Stimulated activated naive B cell treated with anti-CD40 and anti-IgM and Interleukin-4, amounts not matched to agents 10 μg/mL and 1 μg/mL and 100 μg/mL, for 72 hours (primary cell): ENCODE measurements around the gene PNMA8C.
"Not testable (repeated sequence)": the region's sequence is repeated elsewhere in the genome, so short reads cannot be mapped to it uniquely, and the experiment has no call there.

Source experiments
- ATAC-seq, 2 donors: fragments of 150-1000 bp; cut with Tn5 transposase; replicated peaks; 2 replicates each; pipeline ENCODE4 v1.10.0; 2021; ENCODE audit warnings: moderate library complexity in 1 of 2
- DNase-seq: peaks from one replicate; pipeline ENCODE4 v3.0.0; 2021
- H3K27ac Mint-ChIP-seq: one replicate; pipeline ENCODE4 v1.8.0; 2022; ENCODE audit warnings: mild to moderate bottlenecking, mixed read lengths
- H3K27me3 Mint-ChIP-seq, 2 donors: one replicate each; pipeline ENCODE4 v1.8.0; 2022; ENCODE audit warnings: mixed read lengths in 2 of 2
- H3K36me3 Mint-ChIP-seq, 2 donors: one replicate each; pipeline ENCODE4 v1.8.0; 2022; ENCODE audit warnings: mixed read lengths in 2 of 2, mild to moderate bottlenecking in 1 of 2
- H3K4me1 Mint-ChIP-seq, 2 donors: one replicate each; pipeline ENCODE4 v1.8.0; 2022; ENCODE audit warnings: mixed read lengths in 2 of 2, mild to moderate bottlenecking in 1 of 2
- H3K4me3 Mint-ChIP-seq, 2 donors: one replicate each; pipeline ENCODE4 v1.8.0; 2022; ENCODE audit warnings: mild to moderate bottlenecking in 2 of 2, mixed read lengths in 2 of 2, moderate library complexity in 1 of 2
- H3K9me3 Mint-ChIP-seq, 2 donors: one replicate each; pipeline ENCODE4 v1.8.0; 2022; ENCODE audit warnings: mixed read lengths in 2 of 2, mild to moderate bottlenecking in 1 of 2

PNMA8C gene

GRCh38 chr19:46433470-46433869 is 4.7 kb upstream of the PNMA8C start:
- not testable (repeated sequence) for H3K4me3 Mint-ChIP-seq, H3K36me3 Mint-ChIP-seq, H3K9me3 Mint-ChIP-seq, H3K27ac Mint-ChIP-seq, H3K4me1 Mint-ChIP-seq, DNase-seq, ATAC-seq
- peaks cover 39 to 55% of the 10 kb centered on the region in 2 donors for H3K27me3 Mint-ChIP-seq

- Mint-ChIP-seq H3K27me3 (peaks cover 56 to 71% of the 10 kb centered on the region in 2 donors), H3K27ac (no peak overlapping the region), H3K36me3 (peaks cover 0 to 1% of the 10 kb centered on the region in 2 donors), H3K4me1 (peaks cover 14 to 15% of the 10 kb centered on the region in 2 donors), H3K4me3 (no peak overlapping the region), H3K9me3 (no peaks in the 10 kb centered on the region)
- DNase-seq (no peak), ATAC-seq (peak in 1 of 2 donors; percentile 21)
Measured at GRCh38 chr19:46431824-46432223, 3.1 kb upstream of the PNMA8C start.

GRCh38 chr19:46429999-46430398 is 1.3 kb upstream of the PNMA8C start:
- H3K9me3 Mint-ChIP-seq: no peaks in the 10 kb centered on the region
- H3K4me1 Mint-ChIP-seq: peaks cover 22 to 25% of the 10 kb centered on the region in 2 donors
- peaks cover 67 to 84% of the 10 kb centered on the region in 2 donors for H3K27me3 Mint-ChIP-seq
- H3K4me3 Mint-ChIP-seq: no peak overlapping the region
- peaks cover 0 to 2% of the 10 kb centered on the region in 2 donors for H3K36me3 Mint-ChIP-seq
- no peak overlapping the region for H3K27ac Mint-ChIP-seq
- ATAC-seq: no peak
- DNase-seq: no peak

- H3K4me1 Mint-ChIP-seq: peaks cover 22 to 25% of the 10 kb centered on the region in 2 donors
- DNase-seq (no peak), ATAC-seq (no peak)
- peak overlapping the region in 1 of 2 donors; percentile 84 for H3K4me3 Mint-ChIP-seq
- H3K9me3 Mint-ChIP-seq: no peaks in the 10 kb centered on the region
- H3K36me3 Mint-ChIP-seq: peaks cover 0 to 2% of the 10 kb centered on the region in 2 donors
- peaks cover 69 to 94% of the 10 kb centered on the region in 2 donors for H3K27me3 Mint-ChIP-seq
- no peak overlapping the region for H3K27ac Mint-ChIP-seq
Measured at GRCh38 chr19:46427518-46428045, 1.2 kb downstream of the PNMA8C start.

- DNase-seq: peak; percentile 43
- ATAC-seq: peak; percentile 73 to 75
- H3K27me3 Mint-ChIP-seq: peaks cover 70 to 90% of the 10 kb centered on the region in 2 donors
- H3K4me3 Mint-ChIP-seq: peak overlapping the region; percentile 84 to 85
- peak overlapping the region; percentile 84 for H3K27ac Mint-ChIP-seq
- H3K36me3 Mint-ChIP-seq: peaks cover 0 to 2% of the 10 kb centered on the region in 2 donors
- no peaks in the 10 kb centered on the region for H3K9me3 Mint-ChIP-seq
- H3K4me1 Mint-ChIP-seq: peaks cover 22 to 25% of the 10 kb centered on the region in 2 donors
Measured at GRCh38 chr19:46426506-46427162, 2.1 kb downstream of the PNMA8C start.

- DNase-seq (no peak), ATAC-seq (peak; percentile 36 to 41)
- Mint-ChIP-seq H3K4me1 (peaks cover 22 to 25% of the 10 kb centered on the region in 2 donors), H3K27me3 (peaks cover 64 to 85% of the 10 kb centered on the region in 2 donors), H3K9me3 (no peaks in the 10 kb centered on the region), H3K4me3 (peak overlapping the region; percentile 84 to 85), H3K36me3 (peaks cover 0 to 2% of the 10 kb centered on the region in 2 donors), H3K27ac (no peak overlapping the region)
Measured at GRCh38 chr19:46426035-46426505, 2.7 kb downstream of the PNMA8C start.

- DNase-seq (no peak), ATAC-seq (no peak)
- no peaks in the 10 kb centered on the region for H3K9me3 Mint-ChIP-seq
- peaks cover 14 to 15% of the 10 kb centered on the region in 2 donors for H3K4me1 Mint-ChIP-seq
- H3K27ac Mint-ChIP-seq: no peak overlapping the region
- no peak overlapping the region for H3K4me3 Mint-ChIP-seq
- peaks cover 0 to 2% of the 10 kb centered on the region in 2 donors for H3K36me3 Mint-ChIP-seq
- H3K27me3 Mint-ChIP-seq: peaks cover 51 to 83% of the 10 kb centered on the region in 2 donors
Measured at GRCh38 chr19:46423188-46423587, 5.5 kb downstream of the PNMA8C start.

DNA sequence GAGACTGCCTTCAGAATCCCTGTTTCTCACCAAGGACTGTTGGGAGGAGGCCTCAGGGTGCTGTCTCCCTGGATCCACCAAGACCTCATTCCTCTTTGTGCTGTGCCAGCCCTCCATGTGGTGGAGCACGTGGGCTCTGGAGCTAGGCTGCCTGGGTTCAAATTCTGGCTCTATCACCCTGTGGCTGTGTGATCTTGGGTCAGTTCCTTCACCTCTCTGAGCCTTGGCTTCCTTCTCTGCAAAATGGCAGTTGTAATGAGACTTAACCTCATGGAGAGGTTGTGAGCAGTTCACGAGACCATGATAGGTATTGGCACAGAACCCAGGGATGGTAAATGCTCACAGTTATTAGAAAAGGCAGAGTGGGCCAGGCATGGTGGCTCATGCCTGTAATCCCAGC is 6.4 kb downstream of the PNMA8C start:
- ATAC-seq (no peak), DNase-seq (no peak)
- Mint-ChIP-seq H3K27ac (no peak overlapping the region), H3K36me3 (peaks cover 0 to 2% of the 10 kb centered on the region in 2 donors), H3K4me3 (no peak overlapping the region), H3K27me3 (peaks cover 43 to 76% of the 10 kb centered on the region in 2 donors), H3K4me1 (peaks cover 11 to 14% of the 10 kb centered on the region in 2 donors), H3K9me3 (no peaks in the 10 kb centered on the region)

- DNase-seq (no peak), ATAC-seq (no peak)
- Mint-ChIP-seq H3K9me3 (no peaks in the 10 kb centered on the region), H3K4me3 (no peak overlapping the region), H3K4me1 (no peaks in the 10 kb centered on the region), H3K36me3 (no peaks in the 10 kb centered on the region), H3K27ac (no peak overlapping the region), H3K27me3 (peaks cover 43 to 76% of the 10 kb centered on the region in 2 donors)
Measured at GRCh38 chr19:46420056-46420455, 8.7 kb downstream of the PNMA8C start.

DNA sequence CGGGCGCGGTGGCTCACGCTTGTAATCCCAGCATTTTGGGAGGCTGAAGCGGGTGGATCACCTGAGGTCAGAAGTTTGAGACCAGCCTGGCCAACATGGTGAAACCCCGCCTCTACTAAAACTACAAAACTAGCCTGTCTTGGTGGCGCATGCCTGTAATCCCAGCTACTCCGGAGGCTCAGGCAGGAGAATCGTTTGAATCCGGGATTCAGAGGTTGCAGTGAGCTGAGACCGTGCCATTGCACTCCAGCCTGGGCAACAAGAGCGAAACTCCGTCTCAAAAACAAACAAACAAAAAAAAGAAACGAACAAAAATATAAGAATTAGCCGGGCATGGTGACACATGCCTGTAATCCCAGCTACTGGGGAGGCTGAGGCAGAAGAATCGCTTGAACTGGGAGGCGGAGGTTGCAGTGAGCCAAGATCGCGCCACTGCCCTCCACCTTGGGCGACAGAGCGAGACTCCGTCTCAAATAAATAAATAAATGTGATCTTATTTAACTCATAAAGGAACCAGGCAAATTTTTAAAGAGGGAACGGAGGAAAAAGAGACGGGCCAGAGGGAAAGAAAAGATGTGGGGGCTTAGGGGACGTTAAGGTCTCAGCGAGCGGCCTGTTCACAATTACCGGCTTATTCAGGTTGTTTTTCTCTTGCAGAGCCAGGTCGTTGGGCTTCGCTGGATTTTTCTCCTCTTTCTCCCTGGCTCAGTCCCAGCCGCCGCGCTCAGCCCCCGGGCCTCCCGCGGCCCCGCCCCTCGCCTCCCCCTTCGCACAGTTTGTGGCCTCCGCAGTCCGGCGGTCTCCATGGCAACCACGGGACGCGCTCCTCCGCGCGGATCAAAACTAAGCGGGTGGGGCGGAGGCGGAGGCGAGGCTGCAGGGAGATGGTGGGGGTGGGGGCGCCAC is 12.7 kb downstream of the PNMA8C start:
- H3K9me3 Mint-ChIP-seq, H3K27ac Mint-ChIP-seq, H3K4me3 Mint-ChIP-seq, H3K36me3 Mint-ChIP-seq, DNase-seq, H3K4me1 Mint-ChIP-seq, ATAC-seq: not testable (repeated sequence)
- H3K27me3 Mint-ChIP-seq: peaks cover 63 to 89% of the 10 kb centered on the region in 2 donors

DNA sequence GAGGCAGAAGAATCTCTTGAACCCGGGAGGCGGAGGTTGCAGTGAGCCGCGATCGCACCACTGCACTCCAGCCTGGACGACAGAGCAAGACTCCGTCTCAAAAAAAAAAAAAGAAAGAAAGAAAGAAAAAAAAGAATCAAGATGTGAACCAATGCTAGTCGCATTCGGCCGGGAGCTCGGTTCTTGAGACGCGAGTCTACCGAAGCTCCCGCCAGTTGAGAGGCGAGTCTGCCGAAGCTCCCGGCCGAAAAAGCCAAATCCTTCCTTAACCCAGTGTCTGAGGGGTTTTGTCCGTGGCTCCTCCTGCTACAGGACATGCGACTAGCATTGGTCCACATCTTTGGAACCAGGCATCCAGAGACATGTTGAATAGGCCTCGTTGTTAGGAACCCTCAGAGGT is 13.8 kb downstream of the PNMA8C start:
- DNase-seq, H3K4me1 Mint-ChIP-seq, ATAC-seq, H3K36me3 Mint-ChIP-seq, H3K9me3 Mint-ChIP-seq, H3K27ac Mint-ChIP-seq, H3K4me3 Mint-ChIP-seq: not testable (repeated sequence)
- peaks cover 69 to 85% of the 10 kb centered on the region in 2 donors for H3K27me3 Mint-ChIP-seq

GRCh38 chr19:46413262-46414031 is 15.3 kb downstream of the PNMA8C start, which contains the start of gene CCDC8:
CCDC8 (minus strand) TSS chr19:46413564; CDS start chr19:46412810, 754 bp downstream.
- Mint-ChIP-seq H3K4me3 (peak within 1 kb of the TSS in 1 of 2 donors; percentile 6), H3K9me3 (no peaks in the 10 kb centered on the region), H3K27ac (no peak within 1 kb of the TSS), H3K27me3 (peaks cover 64 to 78% of the 10 kb centered on the region in 2 donors), H3K4me1 (peaks cover 6 to 9% of the 10 kb centered on the region in 2 donors), H3K36me3 (peaks cover 0 to 7% of the 10 kb centered on the region in 2 donors)
- no peak for ATAC-seq
- DNase-seq: no peak

DNA sequence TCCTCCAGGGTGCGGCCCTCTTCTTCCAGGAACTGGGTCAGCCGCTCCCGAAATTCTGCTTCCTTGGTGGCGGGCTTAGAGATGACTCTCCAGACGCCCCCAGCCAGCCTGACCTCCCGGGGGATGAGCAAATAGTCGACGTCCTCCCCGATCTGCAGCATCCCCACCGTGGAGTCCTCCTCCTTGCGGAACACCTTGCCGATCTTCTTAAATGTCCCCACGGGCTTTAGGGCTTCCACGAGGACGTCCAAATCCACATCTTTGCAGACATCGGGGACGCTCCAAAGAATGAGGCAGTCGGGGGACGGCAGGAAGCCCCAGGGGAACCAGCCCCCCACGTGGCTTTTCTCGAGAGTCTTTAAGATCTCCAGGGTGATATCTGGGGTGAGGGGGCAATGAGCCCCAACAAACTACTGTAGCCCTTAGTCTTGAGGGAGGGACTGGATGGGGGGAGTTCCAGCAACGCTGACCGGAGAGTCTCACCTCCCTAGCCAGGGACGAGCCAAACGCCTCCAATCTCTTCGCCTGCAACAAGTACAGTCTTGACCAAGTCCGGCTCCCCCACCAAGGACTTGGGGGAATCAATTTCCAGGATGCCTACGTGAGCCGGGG is 16.0 kb downstream of the PNMA8C start:
- Mint-ChIP-seq H3K4me1 (peaks cover 9 to 10% of the 10 kb centered on the region in 2 donors), H3K27me3 (peaks cover 71 to 81% of the 10 kb centered on the region in 2 donors), H3K36me3 (peaks cover 0 to 7% of the 10 kb centered on the region in 2 donors)

More for the DNA sequence above, 16.0 kb downstream of the PNMA8C start:
- ATAC-seq (no peak), DNase-seq (no peak)
- H3K4me3 Mint-ChIP-seq: peak overlapping the region in 1 of 2 donors; percentile 6
- H3K27ac Mint-ChIP-seq: no peak overlapping the region
- H3K9me3 Mint-ChIP-seq: no peaks in the 10 kb centered on the region
